KOPT-K1 (cell line): Measurements from ENCODE around the gene FAM181A.

Experiments
- H3K27ac ChIP-seq: fragments of 200-600 bp; sonication (generic); 2 replicates; pipeline ENCODE4 v1.5.1; 2016; ENCODE audit warnings: antibody characterized with exemption, mild to moderate bottlenecking, low read depth, low read length; ENCODE audit not compliant: poor library complexity, severe bottlenecking
- H3K36me3 ChIP-seq: fragments of 200-600 bp; sonication (generic); 2 replicates; pipeline ENCODE4 v1.5.1; 2017; ENCODE audit warnings: antibody characterized with exemption, mild to moderate bottlenecking, low read length, moderate library complexity; ENCODE audit not compliant: insufficient read depth
- H3K9me3 ChIP-seq: fragments of 200-600 bp; sonication (generic); 2 replicates; pipeline ENCODE4 v1.5.1; 2017; ENCODE audit warnings: antibody characterized with exemption, low read length, mild to moderate bottlenecking; ENCODE audit not compliant: insufficient read depth, poor library complexity, severe bottlenecking

Gene FAM181A

GRCh38 chr14:93932642-93933041 is 5.5 kb downstream of the FAM181A start:
- Histone ChIP-seq H3K9me3 (no peaks in the 10 kb centered on the region), H3K27ac (no peak overlapping the region), H3K36me3 (no peaks in the 10 kb centered on the region)

- Histone ChIP-seq H3K9me3 (no peaks in the 10 kb centered on the region), H3K27ac (no peak overlapping the region), H3K36me3 (no peaks in the 10 kb centered on the region)
Measured at GRCh38 chr14:93935213-93935612, 8.1 kb downstream of the FAM181A start.

GRCh38 chr14:93936245-93936644 is 9.1 kb downstream of the FAM181A start:
- H3K9me3 ChIP-seq = no peaks in the 10 kb centered on the region
- no peak overlapping the region for H3K27ac ChIP-seq
- no peaks in the 10 kb centered on the region for H3K36me3 ChIP-seq

GRCh38 chr14:93936926-93937325 is 9.8 kb downstream of the FAM181A start:
- no peak overlapping the region for H3K27ac ChIP-seq
- H3K9me3 ChIP-seq = no peaks in the 10 kb centered on the region
- H3K36me3 ChIP-seq = no peaks in the 10 kb centered on the region

- Histone ChIP-seq H3K9me3 (no peaks in the 10 kb centered on the region), H3K27ac (no peak overlapping the region), H3K36me3 (no peaks in the 10 kb centered on the region)
Measured at GRCh38 chr14:93937519-93937918, 10.4 kb downstream of the FAM181A start.

- Histone ChIP-seq H3K9me3 (no peaks in the 10 kb centered on the region), H3K27ac (no peak overlapping the region), H3K36me3 (no peaks in the 10 kb centered on the region)
Measured at GRCh38 chr14:93938751-93939303, 11.7 kb downstream of the FAM181A start.

- H3K27ac ChIP-seq = no peak overlapping the region
- no peaks in the 10 kb centered on the region for H3K9me3 ChIP-seq
- H3K36me3 ChIP-seq = no peaks in the 10 kb centered on the region
Measured at GRCh38 chr14:93939304-93940229, 12.4 kb downstream of the FAM181A start.

- Histone ChIP-seq H3K36me3 (no peaks in the 10 kb centered on the region), H3K27ac (no peak overlapping the region), H3K9me3 (no peaks in the 10 kb centered on the region)
Measured at GRCh38 chr14:93940437-93940836, 13.3 kb downstream of the FAM181A start.

- H3K9me3 ChIP-seq = no peaks in the 10 kb centered on the region
- H3K27ac ChIP-seq = no peak overlapping the region
- no peaks in the 10 kb centered on the region for H3K36me3 ChIP-seq
Measured at GRCh38 chr14:93941293-93941910, 14.3 kb downstream of the FAM181A start.

- no peaks in the 10 kb centered on the region for H3K9me3 ChIP-seq
- no peaks in the 10 kb centered on the region for H3K36me3 ChIP-seq
- no peak overlapping the region for H3K27ac ChIP-seq
Measured at GRCh38 chr14:93943052-93943451, 15.9 kb downstream of the FAM181A start.

- no peak overlapping the region for H3K27ac ChIP-seq
- H3K36me3 ChIP-seq = no peaks in the 10 kb centered on the region
Measured at GRCh38 chr14:93943930-93944329, 16.8 kb downstream of the FAM181A start.

GRCh38 chr14:93944348-93945069 is 17.4 kb downstream of the FAM181A start:
- Histone ChIP-seq H3K36me3 (no peaks in the 10 kb centered on the region), H3K27ac (no peak overlapping the region)

More at GRCh38 chr14:93943930-93944329, 16.8 kb downstream of the FAM181A start:
- no peaks in the 10 kb centered on the region for H3K9me3 ChIP-seq

GRCh38 chr14:93945070-93945399 is 17.9 kb downstream of the FAM181A start:
- H3K27ac ChIP-seq = no peak overlapping the region
- H3K36me3 ChIP-seq = no peaks in the 10 kb centered on the region
- no peaks in the 10 kb centered on the region for H3K9me3 ChIP-seq

More at GRCh38 chr14:93944348-93945069, 17.4 kb downstream of the FAM181A start:
- H3K9me3 ChIP-seq = no peaks in the 10 kb centered on the region

- Histone ChIP-seq H3K27ac (no peak overlapping the region), H3K9me3 (no peaks in the 10 kb centered on the region), H3K36me3 (no peaks in the 10 kb centered on the region)
Measured at GRCh38 chr14:93946104-93946503, 19.0 kb downstream of the FAM181A start.

- Histone ChIP-seq H3K27ac (no peak overlapping the region), H3K9me3 (no peaks in the 10 kb centered on the region), H3K36me3 (no peaks in the 10 kb centered on the region)
Measured at GRCh38 chr14:93946541-93947090, 19.5 kb downstream of the FAM181A start.
